GM21447 (cell line): ENCODE measurements around the gene GARS1.
A peak's percentile ranks its signal among the peaks of the same experiment; 100 is the strongest.
"Not testable (repeated sequence)": the region's sequence is repeated elsewhere in the genome, so short reads cannot be mapped to it uniquely, and the experiment has no call there.

Experiments
- ATAC-seq: cut with Tn5 transposase; IDR thresholded peaks from one replicate; pipeline ENCODE4 v1.9.1; 2021; ENCODE audit not compliant: unreplicated experiment

Gene GARS1

DNA sequence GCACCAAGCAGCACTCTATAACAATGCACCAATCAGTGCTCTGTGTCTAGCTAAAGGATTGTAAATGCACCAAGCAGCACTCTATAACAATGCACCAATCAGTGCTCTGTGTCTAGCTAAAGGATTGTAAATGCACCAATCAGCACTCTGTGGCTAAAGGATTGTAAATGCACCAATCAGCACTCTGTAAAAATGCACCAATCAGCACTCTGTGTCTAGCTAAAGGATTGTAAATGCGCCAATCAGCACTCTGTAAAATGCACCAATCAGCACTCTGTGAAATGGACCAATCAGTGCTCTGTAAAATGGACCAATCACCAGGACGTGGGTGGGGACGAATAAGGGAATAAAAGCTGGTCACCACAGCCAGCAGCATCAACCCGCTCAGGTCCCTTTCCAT, 24.4 kb upstream of the GARS1 start:
- ATAC-seq: not testable (repeated sequence)

DNA sequence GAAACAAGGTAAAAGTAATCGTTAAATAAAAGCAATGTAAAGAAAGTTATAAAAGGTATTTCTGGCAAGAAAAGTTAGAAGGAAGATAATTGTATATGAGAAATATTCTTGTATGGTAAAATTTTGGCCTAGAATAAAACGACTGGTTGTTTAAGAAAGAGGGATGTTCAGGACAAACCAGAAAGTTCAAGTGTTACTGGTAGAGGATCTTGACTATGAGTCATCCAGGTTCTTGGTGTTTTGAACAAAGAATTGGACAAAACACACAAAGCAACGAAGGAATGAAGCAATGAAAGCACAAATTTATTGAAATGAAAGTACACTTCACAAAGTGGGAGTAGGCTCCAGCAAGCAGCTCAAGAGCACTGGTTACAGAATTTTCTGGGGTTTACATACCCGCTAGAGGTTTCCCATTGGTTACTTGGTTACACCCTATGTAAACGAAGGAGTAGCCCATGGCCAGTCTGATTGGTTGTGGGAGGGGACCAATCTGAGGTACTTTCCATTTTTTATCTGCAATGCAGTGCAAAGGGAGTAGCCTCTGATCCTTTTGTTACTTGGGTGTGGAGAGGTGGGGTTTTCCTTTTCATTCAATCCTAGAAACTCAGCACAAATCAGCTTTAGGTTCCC, 22.4 kb upstream of the GARS1 start:
- ATAC-seq: no peak

DNA sequence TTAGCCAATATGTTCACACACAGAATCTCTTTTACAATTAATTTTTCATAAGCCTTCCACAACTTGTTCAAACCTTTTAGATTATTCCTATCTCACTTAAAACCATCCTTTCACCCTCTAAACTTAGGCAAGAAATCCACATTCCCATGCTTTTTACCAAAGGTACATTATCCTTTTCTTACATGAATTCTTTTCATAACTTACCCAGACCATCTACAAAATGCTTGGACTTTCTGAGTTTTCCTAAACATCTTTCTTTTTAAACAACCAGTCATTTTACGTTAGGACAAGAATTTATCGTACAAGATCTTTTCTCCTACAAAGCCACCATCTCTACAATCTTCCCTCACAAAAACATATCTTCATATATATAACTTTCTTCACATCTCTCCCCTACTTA, 18.8 kb upstream of the GARS1 start:
- ATAC-seq: no peak

DNA sequence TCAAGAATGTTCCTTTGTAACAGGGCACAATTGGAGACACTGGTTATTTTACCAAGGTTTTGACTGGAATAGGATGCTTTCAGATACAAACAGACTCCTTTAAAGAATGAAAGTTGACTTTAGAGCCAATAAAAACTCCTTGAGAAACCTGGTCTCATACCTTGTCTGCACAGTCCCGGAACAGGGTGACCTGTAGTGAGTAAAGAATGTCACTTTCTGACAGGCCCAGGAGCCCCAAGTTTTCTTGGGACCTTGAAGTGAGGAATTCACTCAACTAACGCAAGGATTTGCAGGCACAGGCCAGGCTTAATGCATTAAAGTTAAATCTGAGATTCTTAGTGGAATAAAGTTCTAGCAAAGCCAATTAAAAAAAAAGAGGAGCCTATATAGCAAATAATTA, 11.5 kb upstream of the GARS1 start:
- ATAC-seq: no peak

DNA sequence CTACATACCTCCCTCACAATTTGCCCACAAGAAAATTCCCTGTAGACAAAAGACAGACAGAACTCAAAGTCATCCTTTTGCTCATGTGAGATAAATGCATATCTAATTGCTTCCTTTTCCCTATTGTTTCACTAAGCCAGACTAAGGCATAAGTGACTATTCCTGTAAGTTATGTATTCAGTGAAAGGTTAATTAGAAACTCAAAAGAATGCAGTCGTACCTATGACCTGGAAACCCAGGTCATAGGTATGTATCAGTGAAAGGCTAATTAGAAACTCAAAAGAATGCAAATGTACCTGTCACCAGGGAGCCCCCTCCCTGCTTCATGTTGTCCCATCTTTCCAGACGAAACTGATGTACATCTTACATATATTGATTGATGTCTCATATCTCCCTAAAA, 10.3 kb upstream of the GARS1 start:
- no peak for ATAC-seq

DNA sequence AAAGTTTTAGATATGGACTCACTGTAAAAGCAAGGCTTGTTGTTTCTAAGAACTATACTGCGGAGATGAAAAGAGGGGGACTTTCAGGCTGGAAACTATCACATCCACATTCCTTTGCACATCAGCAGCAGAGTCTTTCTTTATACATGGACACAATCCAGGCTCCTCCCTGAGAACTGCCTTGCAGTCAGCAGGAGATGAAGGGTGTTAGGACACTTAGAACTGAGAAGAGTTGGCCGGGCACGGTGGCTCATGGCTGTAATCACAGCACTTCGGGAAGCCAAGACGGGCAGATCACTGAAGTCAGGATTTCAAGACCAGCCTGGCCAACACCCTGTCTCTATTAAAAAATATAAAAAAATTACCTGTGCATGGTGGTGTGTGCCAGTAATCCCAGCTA, 9.7 kb upstream of the GARS1 start:
- ATAC-seq: no peak

DNA sequence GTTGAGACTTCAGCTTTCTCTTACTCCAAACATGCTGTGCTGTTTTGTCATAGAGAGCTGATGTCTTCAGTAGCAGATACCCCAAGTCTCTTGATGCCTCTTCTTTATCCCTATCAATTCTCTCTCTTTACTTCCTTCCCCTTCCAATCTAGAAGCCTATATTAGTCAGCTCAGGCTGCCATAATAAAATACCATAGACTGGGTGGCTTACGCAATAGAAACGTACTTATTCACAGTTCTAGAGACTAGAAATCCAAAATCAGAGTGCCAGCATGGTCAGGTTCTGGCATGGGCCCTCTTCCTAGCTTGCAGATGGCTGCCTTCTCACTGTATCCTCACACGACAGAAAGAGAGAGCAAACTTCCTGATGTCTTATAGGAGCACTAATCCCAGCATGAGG, 9.0 kb upstream of the GARS1 start:
- no peak for ATAC-seq

DNA sequence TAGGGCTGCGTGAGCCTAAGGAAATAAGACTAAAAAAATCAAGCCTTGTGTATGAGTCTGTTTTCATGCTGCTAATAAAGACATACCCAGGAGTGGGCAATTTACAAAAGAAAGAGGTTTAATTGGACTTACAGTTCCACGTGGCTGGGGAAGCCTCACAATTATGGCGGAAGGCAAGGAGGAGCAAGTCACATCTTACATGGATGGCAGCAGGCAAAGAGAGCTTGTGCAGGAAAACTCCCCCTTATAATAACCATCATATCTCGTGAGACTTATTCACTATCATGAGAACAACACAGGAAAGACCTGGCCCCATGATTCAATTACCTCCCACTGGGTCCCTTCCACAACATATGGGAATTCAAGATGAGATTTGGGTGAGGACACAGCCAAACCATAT, 7.1 kb upstream of the GARS1 start:
- ATAC-seq: not testable (repeated sequence)

DNA sequence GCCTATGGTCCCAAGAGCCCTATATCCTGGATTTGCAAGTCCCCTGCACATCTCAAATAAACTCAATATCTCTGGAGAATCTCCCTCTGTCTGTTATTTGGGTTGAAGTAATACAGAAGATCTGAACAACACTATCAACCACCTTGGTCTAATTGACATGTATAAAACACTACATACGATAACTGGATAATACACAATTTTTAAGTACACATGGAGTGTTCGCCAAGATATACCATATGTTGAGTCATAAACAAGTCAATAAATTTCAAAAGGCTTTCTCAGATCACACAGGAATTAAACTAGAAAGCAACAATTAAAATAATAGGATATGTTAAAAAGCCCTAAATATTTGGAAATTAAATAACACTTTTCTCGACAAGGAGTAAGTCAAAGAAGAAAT, 5.6 kb upstream of the GARS1 start:
- ATAC-seq: no peak

DNA sequence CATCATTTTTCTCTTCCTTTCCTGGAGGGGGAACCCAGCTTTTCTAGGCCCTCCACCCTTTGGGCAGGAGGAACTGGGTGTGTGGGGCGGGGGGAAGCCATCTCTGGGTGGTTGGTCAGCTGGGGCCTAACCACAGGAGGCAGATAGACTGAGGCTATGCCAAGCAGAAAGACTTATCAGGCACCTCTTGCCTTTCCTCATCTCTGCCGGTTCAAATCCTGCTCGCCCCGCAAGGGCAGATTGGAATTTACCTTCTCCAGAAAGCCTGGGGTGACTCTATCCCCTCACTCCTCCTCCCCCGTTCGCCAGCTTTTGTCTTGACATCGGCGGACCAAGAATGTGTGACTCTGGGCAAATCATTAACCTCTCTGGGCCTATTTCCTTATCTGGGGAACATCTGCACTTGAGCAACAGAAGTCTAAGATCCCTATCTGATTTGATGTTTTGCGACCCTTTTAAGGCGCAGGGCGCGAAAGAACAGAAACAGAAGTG, 584 bp upstream of the GARS1 start:
- ATAC-seq: peak; percentile 43

DNA sequence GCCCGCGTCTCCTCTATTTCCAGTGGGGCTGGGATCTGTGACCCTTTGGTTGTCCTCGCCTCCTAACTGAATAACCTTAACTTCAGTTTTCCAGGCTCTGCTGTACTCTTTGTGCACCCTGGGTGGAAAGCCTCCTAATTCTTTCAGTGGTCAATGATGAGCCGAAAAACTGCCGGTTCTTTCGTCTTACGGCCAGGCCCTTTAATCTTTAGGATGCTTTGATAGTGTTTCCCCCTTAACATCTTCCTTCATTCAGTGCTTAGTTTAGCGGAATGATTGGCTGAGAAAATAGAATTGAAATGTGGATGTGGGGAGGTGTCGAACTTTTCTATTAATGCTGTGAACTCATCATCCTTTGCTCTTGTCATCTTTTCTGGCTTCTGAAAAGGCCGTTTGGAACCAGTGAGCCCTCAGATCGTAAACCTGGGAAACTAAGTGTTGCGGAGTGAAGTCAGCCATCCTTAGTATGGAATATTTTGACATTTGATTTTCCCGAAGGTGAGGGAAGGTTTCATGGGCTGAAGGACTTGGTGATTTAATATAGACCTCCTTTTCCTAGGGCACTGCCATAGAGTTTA, 847 bp downstream of the GARS1 start:
- ATAC-seq: no peak

DNA sequence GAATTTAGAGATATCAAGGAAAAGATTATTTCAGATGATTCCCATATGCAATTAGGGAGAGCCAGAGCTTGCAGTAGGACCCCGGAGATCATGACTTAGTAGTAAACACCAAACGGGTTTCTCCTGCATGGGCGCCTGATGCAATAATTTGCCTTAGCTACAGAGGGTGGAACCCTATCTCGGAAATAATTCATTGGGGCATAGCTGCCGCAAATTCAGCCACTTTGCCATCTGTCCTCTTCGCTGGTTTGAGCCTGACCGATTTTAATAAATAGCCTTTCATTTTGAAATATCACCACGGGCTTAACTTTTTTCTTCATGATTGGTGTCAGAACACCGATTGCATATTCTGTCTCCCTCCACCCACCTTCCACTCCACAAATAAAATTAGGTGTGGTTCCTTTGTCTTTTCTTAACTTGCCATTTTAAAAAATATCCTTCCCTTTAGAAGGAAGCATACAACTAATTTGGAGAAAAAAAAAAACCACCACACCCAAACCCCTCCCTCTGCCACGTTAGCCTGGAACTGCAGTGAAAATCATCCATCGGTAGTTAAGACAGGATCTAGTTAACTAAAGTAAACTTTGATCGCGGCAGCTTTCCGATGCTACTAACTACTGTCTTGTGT, 1.4 kb downstream of the GARS1 start:
- no peak for ATAC-seq

DNA sequence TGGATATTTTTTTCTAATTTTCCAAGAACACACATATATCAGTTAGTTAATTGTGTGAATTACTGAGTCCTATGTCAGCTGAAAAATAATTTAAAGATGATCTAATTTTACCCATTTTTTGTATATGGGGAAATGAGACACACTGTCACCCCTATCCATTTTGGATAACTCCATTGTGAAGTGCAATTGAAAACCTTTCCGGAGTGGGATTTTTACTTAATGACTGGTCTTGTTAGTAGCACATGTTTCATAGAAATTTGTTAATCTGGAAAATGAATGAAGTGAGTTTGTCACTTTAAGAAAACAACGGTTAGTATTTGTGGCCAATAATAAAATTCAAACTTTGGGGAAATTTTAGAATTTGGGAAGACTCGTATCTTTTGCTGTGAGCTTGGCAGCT, 2.0 kb downstream of the GARS1 start:
- no peak for ATAC-seq

DNA sequence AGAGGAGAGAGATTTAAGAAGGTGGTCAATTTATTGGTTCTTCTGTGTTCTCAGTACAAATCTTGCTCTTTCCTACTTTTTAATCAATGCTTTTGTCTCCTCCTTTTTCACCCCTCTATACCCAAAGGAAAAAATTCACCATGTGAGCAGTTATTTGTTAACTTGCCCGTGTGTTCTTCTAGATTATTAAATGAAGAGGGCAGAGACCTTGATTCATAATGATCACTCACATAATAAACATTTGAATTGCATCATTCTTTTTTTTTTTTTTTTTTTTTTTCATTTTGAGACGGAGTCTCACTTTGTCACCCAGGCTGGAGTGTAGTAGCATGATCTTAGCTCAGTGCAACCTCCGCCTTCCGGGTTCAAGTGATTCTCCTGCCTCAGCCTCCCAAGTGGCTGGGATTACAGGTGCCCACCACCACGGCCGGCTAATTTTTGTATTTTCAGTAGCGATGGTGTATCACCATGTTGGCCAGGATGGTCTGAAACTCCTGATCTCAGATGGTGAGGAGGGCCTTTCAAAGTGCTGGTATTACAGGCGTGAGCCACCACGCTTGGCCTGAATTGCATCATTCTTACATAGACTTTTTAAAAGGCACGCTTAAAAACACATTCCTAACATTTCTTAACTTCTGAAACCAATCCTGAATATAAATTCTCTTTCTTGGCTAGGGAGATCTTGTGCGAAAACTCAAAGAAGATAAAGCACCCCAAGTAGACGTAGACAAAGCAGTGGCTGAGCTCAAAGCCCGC, 3.6 kb downstream of the GARS1 start:
- no peak for ATAC-seq

DNA sequence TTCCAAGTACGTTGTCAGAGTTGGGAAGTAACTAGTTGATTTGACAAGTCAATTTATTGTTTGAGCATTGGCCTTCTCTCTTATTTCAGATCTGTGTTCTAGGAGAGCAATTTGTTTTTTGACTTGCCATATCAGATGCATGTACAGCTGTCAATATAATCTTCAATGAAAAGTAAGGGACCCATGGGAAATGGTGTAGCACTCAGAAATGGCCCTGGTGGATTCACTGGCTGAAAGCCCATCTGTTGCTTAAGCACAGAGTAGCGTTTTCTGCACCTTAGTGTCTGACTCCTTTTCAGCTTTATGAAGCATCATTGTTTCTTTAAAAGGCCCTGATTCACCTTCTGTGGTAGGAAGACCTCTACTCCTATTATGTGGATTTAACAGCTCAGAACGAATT, 10.2 kb downstream of the GARS1 start:
- no peak for ATAC-seq

DNA sequence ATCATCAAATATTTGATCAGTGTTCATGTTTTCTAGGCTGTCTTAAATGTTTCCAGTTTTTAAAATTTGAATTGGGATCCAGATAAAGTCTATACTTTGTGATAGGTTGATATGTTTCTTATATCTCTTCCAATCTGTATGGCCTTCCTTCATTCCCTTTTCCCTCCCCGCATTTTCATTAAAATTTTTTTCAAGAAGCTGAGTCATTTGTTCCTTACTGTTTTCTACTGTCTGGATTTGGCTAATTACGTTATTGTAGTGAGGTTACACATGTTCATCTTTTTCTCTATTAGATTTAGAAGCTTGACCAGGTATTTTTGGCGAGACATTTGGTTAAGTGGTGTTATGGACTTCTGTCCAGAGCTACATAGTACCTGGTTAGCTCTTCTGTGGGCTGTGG, 11.2 kb downstream of the GARS1 start:
- no peak for ATAC-seq

DNA sequence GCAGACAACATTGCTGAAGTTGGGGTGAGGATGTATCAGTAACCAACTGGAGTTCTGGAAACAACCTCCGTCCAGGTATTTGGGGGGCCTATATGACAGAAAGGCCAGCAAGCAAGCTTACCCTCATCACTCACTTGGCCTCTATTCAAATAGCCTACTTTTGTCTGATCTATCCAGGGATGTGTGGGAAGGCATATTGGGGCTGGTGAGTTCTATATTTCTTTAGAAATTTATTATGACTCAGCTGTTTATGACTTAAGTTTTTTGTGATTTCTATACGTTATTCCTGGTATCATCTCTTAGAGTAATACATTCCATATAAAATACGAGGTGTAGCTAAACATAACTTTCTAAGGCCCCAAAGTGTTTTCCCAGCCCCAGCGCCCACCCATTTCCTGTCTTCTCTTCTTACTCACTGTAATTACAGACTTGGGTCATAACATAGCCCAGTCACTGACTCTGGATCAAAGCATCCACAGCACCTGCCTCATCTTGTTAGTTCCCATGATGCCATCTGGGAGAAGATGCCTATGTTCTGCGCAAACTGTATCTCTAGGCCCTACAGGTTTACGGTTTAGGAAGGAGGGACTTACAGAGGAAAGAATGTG, 18.1 kb downstream of the GARS1 start:
- ATAC-seq: no peak

DNA sequence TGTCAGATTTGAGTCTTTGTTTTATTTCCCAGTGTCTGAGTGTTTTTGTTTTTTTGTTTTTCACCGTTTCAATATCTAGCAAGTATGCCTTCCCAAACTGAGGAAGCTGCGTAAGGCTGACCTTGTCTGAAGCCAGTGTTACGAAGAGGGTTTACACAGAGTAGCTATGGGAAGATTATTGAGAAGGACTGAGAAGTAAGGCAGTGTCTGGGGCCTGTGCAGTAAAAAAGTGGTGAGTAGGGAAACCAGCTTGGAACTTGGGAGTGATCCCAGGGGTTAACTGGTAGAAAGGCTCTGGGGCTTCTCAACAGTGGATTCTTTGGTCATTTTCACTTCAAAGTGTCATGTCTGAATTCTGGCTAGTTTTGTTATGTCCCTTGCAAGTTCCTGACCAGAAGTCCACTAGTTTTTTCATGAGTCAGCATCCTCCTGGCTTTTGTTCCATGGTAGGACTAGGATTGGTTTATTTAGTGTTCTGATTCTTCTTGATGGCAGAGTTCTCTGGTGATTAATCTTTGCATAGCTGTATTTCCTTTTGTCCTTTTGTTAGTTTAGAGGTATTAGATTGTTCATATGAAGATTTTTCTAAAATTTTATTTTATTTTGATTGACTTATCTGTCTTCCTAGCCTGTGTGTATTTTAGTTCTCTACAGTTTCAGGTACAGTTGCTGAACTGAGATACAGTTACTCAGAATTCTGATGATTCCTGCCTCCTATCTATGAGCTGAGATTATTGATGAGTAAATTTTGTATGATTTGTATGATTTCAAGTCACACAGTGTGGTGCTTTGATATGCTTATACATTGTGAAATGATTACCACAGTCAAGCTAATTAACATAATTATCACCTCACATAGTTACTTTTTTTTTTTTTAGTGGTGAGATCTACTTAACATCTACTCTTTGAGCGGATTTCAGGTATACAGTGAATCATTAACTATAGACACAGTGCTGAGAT, 19.0 kb downstream of the GARS1 start:
- no peak for ATAC-seq

DNA sequence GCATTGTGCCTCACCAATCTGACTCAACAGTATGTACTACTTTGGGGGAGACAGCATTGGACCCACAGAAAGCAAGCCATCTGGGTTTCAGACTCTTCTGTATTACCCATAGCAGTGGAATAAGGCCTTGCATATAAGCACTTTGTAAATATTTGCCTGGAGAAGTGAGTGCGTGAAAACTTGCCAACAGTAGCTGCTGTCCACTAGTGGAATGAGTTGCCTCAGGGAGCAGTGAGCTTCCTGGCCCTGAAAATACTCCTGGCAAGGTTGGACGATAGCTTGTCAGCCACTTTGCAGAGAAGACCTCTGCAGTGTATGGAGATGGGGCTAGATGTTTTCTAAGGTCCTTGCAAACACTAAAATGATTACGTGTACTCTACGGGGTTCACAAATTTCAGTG, 21.6 kb downstream of the GARS1 start:
- ATAC-seq: no peak

DNA sequence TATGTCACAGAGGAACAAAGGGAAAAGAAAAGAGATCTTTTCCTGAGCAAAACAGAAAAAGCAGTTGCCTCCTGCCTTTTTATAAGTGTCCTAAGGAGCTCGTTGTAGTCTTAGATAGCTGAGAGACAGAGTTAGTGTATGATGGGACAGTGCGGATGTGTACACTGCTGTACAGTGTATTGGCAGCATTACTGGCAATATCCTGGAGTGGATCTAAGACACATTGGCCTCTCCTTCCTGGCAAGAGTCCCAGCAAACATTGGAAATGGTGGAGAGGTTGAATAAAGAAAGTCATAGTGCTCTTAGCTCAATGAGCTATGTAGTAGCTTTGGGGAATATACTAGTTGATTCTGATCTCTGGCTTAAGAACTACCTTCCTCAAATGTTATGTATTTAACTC, 22.7 kb downstream of the GARS1 start:
- no peak for ATAC-seq
